Peyer's patch (tissue), 4 donors: Measurements from ENCODE around the gene TMTC2.
A peak's percentile ranks its signal among the peaks of the same experiment; 100 is the strongest.

Experiments
- POLR2A ChIP-seq, 2 donors: fragments of 450-650 bp; IDR thresholded peaks; one replicate each; pipeline ENCODE4 v1.5.1; 2017; ENCODE audit warnings: antibody characterized with exemption in 2 of 2, mild to moderate bottlenecking in 2 of 2, moderate library complexity in 2 of 2
- TF ChIP-seq, protein P1 (sequence below), 6 experiments: fragments of 450-650 bp in 4 of 6; fragments of 200-600 bp in 2 of 6; sonication (generic) in 1 of 6; IDR thresholded peaks; one replicate each; pipeline ENCODE4 v1.5.1; 2017 to 2019; ENCODE audit warnings: antibody characterized with exemption in 6 of 6, mild to moderate bottlenecking in 3 of 6, moderate library complexity in 1 of 6

GRCh38 chr12:82686168-82687020 lies at the start of gene TMTC2:
- TF ChIP-seq POLR2A (IDR thresholded peaks at IDR 0.05): peak; percentile 66 to 71
- TF ChIP-seq, protein P1, sequence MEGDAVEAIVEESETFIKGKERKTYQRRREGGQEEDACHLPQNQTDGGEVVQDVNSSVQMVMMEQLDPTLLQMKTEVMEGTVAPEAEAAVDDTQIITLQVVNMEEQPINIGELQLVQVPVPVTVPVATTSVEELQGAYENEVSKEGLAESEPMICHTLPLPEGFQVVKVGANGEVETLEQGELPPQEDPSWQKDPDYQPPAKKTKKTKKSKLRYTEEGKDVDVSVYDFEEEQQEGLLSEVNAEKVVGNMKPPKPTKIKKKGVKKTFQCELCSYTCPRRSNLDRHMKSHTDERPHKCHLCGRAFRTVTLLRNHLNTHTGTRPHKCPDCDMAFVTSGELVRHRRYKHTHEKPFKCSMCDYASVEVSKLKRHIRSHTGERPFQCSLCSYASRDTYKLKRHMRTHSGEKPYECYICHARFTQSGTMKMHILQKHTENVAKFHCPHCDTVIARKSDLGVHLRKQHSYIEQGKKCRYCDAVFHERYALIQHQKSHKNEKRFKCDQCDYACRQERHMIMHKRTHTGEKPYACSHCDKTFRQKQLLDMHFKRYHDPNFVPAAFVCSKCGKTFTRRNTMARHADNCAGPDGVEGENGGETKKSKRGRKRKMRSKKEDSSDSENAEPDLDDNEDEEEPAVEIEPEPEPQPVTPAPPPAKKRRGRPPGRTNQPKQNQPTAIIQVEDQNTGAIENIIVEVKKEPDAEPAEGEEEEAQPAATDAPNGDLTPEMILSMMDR (IDR thresholded peaks at IDR 0.05): peak in 2 of 6 experiments; percentile 2 to 16
